ENCODE results near the gene CLIC3.

CLIC3 gene

GRCh38 chr9:137018761-137019559 lies 22.6 kb upstream of the CLIC3 start:
- H3K27ac ChIP-seq = no peak overlapping the region
- no peak for TF ChIP-seq CTCF (conservative IDR thresholded peaks at IDR 0.05)

GRCh38 chr9:137017791-137018497 lies 21.6 kb upstream of the CLIC3 start:
- no peak for TF ChIP-seq CTCF (conservative IDR thresholded peaks at IDR 0.05)
- no peak overlapping the region for H3K27ac ChIP-seq

GRCh38 chr9:137017071-137017470 lies 20.7 kb upstream of the CLIC3 start:
- H3K27ac ChIP-seq = no peak overlapping the region
- no peak for TF ChIP-seq CTCF (conservative IDR thresholded peaks at IDR 0.05)

GRCh38 chr9:137016436-137016835 lies 20.1 kb upstream of the CLIC3 start:
- no peak for TF ChIP-seq CTCF (conservative IDR thresholded peaks at IDR 0.05)
- H3K27ac ChIP-seq = no peak overlapping the region

GRCh38 chr9:137015976-137016375 lies 19.6 kb upstream of the CLIC3 start:
- H3K27ac ChIP-seq = no peak overlapping the region
- TF ChIP-seq CTCF (conservative IDR thresholded peaks at IDR 0.05) = no peak

GRCh38 chr9:137015540-137015930 lies 19.2 kb upstream of the CLIC3 start:
- no peak for TF ChIP-seq CTCF (conservative IDR thresholded peaks at IDR 0.05)
- H3K27ac ChIP-seq = no peak overlapping the region

GRCh38 chr9:137014776-137015539 lies 18.6 kb upstream of the CLIC3 start:
- TF ChIP-seq CTCF (conservative IDR thresholded peaks at IDR 0.05) = no peak
- H3K27ac ChIP-seq = no peak overlapping the region

Data from VCaP (cell line).